Measurements from ENCODE around the gene COX8A. TPM values are rescaled to one million over a fixed set of nuclear protein-coding genes. Genes with fewer than 3 reads are reported as not detected.

COX8A gene
- total RNA-seq, 2 donors from 2014 or later, result 258 to 298 TPM

- no peak for DNase-seq
Measured at GRCh38 chr11:64001484-64002420, 27.3 kb downstream of the COX8A start.

DNA sequence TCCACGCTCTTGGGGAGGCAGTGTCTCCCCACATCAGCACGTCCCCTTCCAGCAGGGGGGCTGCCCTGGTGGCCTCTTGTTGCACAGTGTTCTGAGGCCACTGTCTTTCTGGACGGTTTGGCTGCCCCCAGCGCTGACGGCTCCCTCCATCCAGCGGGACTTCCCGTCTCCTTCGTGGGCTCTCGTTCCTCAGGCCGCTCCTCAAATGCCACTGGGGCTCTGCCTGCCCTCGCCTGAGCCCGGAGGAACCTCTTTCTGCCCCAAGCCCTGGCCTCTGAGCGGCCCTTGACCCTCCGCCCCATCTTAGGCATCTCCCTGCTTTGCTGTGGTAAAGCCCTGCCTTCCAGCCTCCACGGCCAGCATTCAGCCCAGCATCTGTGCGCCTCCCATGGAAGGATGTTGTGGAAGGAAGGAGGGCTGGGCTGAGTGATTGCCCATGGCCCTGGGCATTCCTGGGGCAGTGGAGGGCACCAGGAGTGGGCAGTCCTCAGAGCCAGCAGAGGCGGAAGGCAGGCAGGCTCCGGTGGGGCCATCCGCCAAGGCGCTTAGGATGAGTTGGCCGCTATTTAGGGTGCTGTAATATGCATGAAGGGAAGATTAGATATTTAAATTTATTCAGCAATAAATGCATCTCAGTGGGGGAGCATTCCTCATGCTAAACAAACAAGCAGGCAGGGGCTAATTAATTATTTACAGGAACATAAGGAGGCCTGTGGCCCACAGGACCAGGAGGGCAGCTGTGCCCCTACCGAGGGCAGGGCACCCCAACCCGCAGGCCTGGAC lies 29.6 kb downstream of the COX8A start:
- Histone ChIP-seq H3K9ac (ENCODE audit: extremely low read depth, low read length, poor library complexity, severe bottlenecking) (no peak overlapping the region), H3K27me3 (ENCODE audit: control insufficient read depth, insufficient read depth, low read length, poor library complexity, severe bottlenecking) (peaks cover 47% of the 10 kb centered on the region), H3K4me1 (ENCODE audit: control insufficient read depth, insufficient read depth, low read length) (peaks cover 3% of the 10 kb centered on the region), H3K27ac (ENCODE audit: low read depth, low read length) (no peak overlapping the region), H3K36me3 (ENCODE audit: control insufficient read depth, insufficient read depth, low read length) (no peaks in the 10 kb centered on the region), H3K4me3 (ENCODE audit: low read length) (no peak overlapping the region), H3K9me3 (ENCODE audit: control insufficient read depth, low read length) (no peaks in the 10 kb centered on the region)
- 81 to 83% methylated on average over 13 to 23 of the region's 23 CpGs for WGBS, 2 experiments (ENCODE audit: insufficient coverage in 1 of 2, insufficient read length in 1 of 2)
- no peak for TF ChIP-seq CTCF (conservative IDR thresholded peaks at IDR 0.05)
- Mint-ChIP-seq H3K9me3 (no peaks in the 10 kb centered on the region), H3K4me1 (peaks cover 13% of the 10 kb centered on the region), H3K36me3 (ENCODE audit: low read depth) (no peaks in the 10 kb centered on the region), H3K27ac (no peak overlapping the region), H3K4me3 (no peak overlapping the region), H3K27me3 (ENCODE audit: insufficient read depth) (peaks cover 81% of the 10 kb centered on the region)
- peak; percentile 57 for DNase-seq

More at GRCh38 chr11:64001484-64002420, 27.3 kb downstream of the COX8A start:
- Mint-ChIP-seq H3K36me3 (ENCODE audit: low read depth) (peaks cover 14% of the 10 kb centered on the region), H3K4me3 (no peak overlapping the region), H3K4me1 (peaks cover 5% of the 10 kb centered on the region), H3K27me3 (ENCODE audit: insufficient read depth) (peaks cover 60% of the 10 kb centered on the region), H3K27ac (no peak overlapping the region), H3K9me3 (no peaks in the 10 kb centered on the region)
- TF ChIP-seq CTCF (conservative IDR thresholded peaks at IDR 0.05), result no peak
- no peak overlapping the region for H3K27ac ChIP-seq (ENCODE audit: low read depth, low read length)
- H3K4me1 ChIP-seq (ENCODE audit: control insufficient read depth, insufficient read depth, low read length), result no peaks in the 10 kb centered on the region
- no peaks in the 10 kb centered on the region for H3K9me3 ChIP-seq (ENCODE audit: control insufficient read depth, low read length)
- 83 to 92% methylated on average over 9 to 23 of the region's 23 CpGs for WGBS, 2 experiments (ENCODE audit: insufficient coverage in 1 of 2, insufficient read length in 1 of 2)
- peaks cover 30% of the 10 kb centered on the region for H3K27me3 ChIP-seq (ENCODE audit: control insufficient read depth, insufficient read depth, low read length, poor library complexity, severe bottlenecking)
- H3K36me3 ChIP-seq (ENCODE audit: control insufficient read depth, insufficient read depth, low read length), result peaks cover 11% of the 10 kb centered on the region
- no peak overlapping the region for H3K4me3 ChIP-seq (ENCODE audit: low read length)
- no peak overlapping the region for H3K9ac ChIP-seq (ENCODE audit: extremely low read depth, low read length, poor library complexity, severe bottlenecking)

- no peak overlapping the region for H3K9ac ChIP-seq (ENCODE audit: extremely low read depth, low read length, poor library complexity, severe bottlenecking)
- H3K4me1 Mint-ChIP-seq, result peaks cover 14% of the 10 kb centered on the region
- H3K9me3 ChIP-seq (ENCODE audit: control insufficient read depth, low read length), result no peaks in the 10 kb centered on the region
- peaks cover 87% of the 10 kb centered on the region for H3K27me3 Mint-ChIP-seq (ENCODE audit: insufficient read depth)
- no peaks in the 10 kb centered on the region for H3K36me3 ChIP-seq (ENCODE audit: control insufficient read depth, insufficient read depth, low read length)
- whole genome bisulfite sequencing, 2 experiments (ENCODE audit: insufficient coverage in 1 of 2, insufficient read length in 1 of 2), result 81 to 100% methylated on average over 1 to 4 of the region's 4 CpGs
- H3K36me3 Mint-ChIP-seq (ENCODE audit: low read depth), result no peaks in the 10 kb centered on the region
- H3K4me3 Mint-ChIP-seq, result no peak overlapping the region
- H3K27me3 ChIP-seq (ENCODE audit: control insufficient read depth, insufficient read depth, low read length, poor library complexity, severe bottlenecking), result peaks cover 53% of the 10 kb centered on the region
- H3K9me3 Mint-ChIP-seq, result no peaks in the 10 kb centered on the region
- H3K27ac ChIP-seq (ENCODE audit: low read depth, low read length), result no peak overlapping the region
- TF ChIP-seq CTCF (conservative IDR thresholded peaks at IDR 0.05), result no peak
- no peak overlapping the region for H3K27ac Mint-ChIP-seq
- no peak overlapping the region for H3K4me3 ChIP-seq (ENCODE audit: low read length)
- H3K4me1 ChIP-seq (ENCODE audit: control insufficient read depth, insufficient read depth, low read length), result peaks cover 3% of the 10 kb centered on the region
- DNase-seq, result no peak
Measured at GRCh38 chr11:64004590-64004984, 30.2 kb downstream of the COX8A start.

Data from endodermal cell (in vitro differentiated cells).